CD4-positive, alpha-beta T cell treated with Interferon alpha-2 for 1 hour (primary cell): ENCODE measurements around the gene CACNA2D1.

ENCODE experiments used
- DNase-seq, 2 donors: peaks; one replicate each; pipeline ENCODE4 v3.0.0-alpha.2; 2020 to 2022

Gene CACNA2D1

GRCh38 chr7:82211333-82211732 is 232.2 kb downstream of the CACNA2D1 start:
- DNase-seq, result no peak

GRCh38 chr7:82210416-82211184 is 233.0 kb downstream of the CACNA2D1 start:
- DNase-seq, result no peak

GRCh38 chr7:82209179-82209747 is 234.3 kb downstream of the CACNA2D1 start:
- no peak for DNase-seq

- no peak for DNase-seq
Observed at GRCh38 chr7:82204694-82205093, 238.9 kb downstream of the CACNA2D1 start.

DNA sequence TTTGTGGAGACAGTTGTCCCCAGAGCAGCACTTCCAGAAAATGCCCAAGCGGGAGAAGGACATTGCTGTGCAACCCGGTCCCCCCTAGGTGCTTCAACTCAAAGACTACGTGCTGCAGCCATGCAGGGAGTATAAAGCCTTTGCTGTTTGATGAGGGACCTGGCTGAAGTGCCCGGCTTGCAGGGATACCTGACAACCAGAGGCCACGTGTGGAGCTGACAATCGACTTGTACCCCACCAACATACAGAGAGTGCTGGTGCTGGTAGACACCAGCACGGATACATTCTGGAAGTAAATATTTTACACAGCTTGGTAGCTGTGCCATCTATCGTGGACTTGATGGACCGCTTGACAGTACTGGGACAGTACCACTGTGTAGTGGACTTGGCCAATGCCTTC is 240.6 kb downstream of the CACNA2D1 start:
- DNase-seq, result no peak

GRCh38 chr7:82202107-82202506 is 241.5 kb downstream of the CACNA2D1 start:
- DNase-seq, result no peak

DNA sequence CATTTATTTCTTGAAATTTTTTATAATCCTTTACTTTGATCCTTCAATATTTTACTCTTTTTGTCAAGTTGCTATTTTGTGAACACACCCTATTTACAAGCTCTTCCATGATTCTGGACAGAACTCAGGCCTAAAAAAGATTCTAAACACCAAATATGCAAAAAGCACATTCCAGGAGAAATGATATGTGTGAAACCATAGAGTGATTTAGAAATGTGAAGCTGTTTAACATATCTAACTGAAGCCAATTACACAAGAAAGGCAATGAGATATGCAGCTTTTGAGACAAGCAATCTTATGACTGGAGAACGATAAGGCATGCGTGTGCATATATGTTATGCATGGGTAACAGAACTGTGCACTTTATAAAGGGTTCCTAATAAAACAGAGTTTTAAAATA is 243.0 kb downstream of the CACNA2D1 start:
- no peak for DNase-seq

DNA sequence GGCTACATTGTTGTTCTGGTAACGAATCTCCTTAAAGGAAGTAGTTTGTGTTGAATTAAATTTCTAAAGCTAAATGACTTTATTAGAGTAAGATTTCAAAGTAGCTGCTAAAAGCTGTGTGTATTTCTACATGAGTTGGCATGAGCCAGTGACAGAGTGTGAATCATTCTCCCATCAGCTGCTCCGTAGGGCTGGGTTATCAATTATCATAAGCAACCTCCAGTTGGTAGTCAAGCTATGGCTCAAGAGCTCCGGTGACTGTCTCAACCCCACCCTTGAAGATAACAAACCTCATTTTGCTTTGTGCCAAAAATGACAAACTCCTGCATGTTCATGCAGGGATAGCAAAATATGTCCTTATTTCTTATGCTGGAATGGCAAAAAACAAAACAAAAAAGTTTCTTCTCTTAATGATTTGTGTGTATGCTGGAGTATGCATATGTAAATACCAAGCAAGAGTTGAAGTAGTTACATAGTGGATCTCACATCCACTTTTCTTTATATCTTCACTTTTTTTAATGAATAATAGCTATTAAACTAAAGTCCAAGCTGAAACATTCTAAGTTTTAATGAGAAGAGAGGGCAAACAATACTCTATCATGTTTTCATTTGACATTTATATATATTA is 249.4 kb downstream of the CACNA2D1 start:
- no peak for DNase-seq

DNA sequence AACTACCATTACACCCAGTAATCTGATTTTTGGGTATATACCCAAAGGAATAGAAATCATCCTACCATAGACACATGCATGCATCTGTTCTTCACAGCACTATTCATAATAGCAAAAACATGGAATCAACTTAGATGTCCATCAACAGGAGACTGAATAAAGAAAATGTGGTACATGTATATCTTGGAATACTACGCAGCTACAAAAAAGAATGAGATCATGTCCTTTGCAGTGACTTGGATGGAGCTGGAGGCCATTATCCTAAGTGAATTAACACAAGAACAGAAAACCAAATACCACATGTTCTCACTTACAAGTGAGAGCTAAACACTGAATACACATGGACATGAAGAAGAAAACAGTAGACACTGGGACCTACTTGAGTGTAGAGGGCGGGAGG is 254.9 kb downstream of the CACNA2D1 start:
- DNase-seq, result no peak

- no peak for DNase-seq
Observed at GRCh38 chr7:82185443-82185842, 258.1 kb downstream of the CACNA2D1 start.

- no peak for DNase-seq
Observed at GRCh38 chr7:82183634-82184033, 259.9 kb downstream of the CACNA2D1 start.

GRCh38 chr7:82179311-82179710 is 264.3 kb downstream of the CACNA2D1 start:
- no peak for DNase-seq

- DNase-seq, result no peak
Observed at GRCh38 chr7:82175319-82175718, 268.3 kb downstream of the CACNA2D1 start.

DNA sequence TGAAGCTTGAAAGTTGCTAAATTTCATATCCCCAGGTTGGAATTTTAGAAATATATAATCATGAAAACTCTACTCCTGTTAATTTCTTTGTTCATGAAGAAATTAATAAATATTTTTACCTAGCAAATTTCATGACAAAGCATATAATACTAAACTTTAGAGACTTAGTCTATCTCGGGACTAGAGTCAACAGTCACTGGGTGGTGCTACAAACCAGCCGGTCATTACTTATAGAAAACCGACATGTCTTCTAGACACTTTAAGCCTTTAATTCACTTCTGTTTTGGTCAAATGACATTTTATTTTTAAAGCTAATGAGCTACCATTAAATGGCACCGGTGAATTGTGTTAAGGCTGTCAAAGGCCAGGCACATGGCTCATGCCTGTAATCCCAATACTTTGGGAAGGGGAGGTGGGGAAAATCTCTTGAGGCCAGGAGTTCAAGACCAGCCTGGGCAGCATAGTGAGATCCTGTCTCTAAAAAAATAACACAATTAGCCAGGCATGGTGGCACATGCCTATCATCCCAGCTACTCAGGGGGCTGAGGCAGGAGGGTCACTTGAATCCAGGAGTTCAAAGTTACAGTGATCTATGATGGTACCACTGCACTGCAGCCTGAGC is 270.1 kb downstream of the CACNA2D1 start:
- no peak for DNase-seq

- DNase-seq, result no peak
Observed at GRCh38 chr7:82172881-82173280, 270.7 kb downstream of the CACNA2D1 start.

DNA sequence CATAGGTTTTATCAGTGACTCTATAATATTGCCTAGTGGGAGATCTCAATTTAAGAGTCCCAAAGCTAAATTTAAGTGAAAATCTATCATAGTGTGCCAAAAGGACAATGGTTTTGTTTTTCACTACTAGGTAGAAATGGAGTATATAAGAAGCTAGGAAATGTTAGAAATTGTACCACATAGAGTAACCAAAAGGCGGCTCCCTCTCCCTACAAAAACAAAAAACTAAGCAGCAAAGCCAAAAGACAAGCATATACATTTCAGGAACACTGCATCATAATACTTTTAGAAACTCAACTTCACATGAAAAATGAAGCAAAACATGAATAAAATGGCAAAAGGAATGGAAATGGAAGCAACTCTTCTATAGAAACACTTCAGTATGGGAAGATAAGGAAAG is 271.6 kb downstream of the CACNA2D1 start:
- no peak for DNase-seq

DNA sequence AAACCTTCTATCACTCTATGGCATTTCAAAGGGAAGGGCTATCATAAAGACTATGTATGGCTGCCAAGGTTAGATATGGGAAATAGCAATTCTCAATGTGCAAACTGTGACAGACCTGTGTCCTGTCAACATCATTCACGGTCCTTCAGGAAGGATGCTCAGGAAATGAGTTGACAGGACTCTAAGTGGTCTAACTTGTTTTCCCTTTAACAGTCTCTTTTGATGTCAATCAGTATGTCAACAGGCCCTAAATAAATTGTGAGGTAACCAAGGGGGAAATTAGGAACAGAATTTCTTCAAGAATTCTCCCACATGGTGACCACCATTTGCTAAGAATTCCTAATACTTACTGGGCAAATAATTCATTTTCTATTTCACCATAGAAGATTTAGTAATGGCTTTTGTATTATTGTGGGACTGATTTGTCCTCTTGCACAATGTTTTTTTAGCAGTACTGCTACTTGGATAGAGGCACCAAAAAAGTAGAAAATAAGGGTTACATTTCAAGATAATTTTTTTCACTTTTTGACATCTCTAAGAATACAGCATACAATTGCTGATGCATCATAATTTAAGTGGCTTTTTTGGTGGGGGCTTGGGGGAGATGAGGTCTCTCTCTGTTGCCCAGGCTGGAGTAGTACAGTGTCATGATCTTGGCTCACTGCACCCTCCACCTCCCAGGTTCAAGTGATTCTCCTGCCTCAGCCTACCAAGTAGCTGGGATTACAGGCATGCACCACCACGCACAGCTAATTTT is 275.8 kb downstream of the CACNA2D1 start:
- no peak for DNase-seq

GRCh38 chr7:82166260-82167015 is 277.1 kb downstream of the CACNA2D1 start:
- no peak for DNase-seq

- no peak for DNase-seq
Observed at GRCh38 chr7:82164813-82165212, 278.8 kb downstream of the CACNA2D1 start.

GRCh38 chr7:82164410-82164809 is 279.2 kb downstream of the CACNA2D1 start:
- no peak for DNase-seq

GRCh38 chr7:82163586-82163985 is 280.0 kb downstream of the CACNA2D1 start:
- DNase-seq, result no peak

DNA sequence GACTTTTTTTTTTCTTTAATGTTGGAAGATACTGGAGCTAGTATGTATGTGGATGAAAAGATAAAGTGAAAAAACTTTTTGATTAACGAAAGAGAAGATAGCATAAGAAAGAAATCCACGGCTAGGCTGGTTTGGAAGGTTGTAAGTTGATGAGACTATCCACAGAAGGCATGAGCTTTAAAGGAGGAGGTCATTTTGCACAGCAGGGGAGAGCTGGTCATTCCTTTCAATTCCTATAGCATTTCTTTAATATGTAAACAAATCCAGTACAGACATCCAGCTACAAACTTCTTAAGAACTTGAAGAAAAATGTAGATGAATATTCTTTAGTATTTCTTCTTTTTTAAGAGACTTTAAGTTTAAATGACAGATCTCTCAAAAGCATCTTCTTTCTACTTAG is 281.3 kb downstream of the CACNA2D1 start:
- DNase-seq, result no peak
